Inflammatory macrophage (primary cell): Measurements from ENCODE around the gene AP2A1.
A peak's percentile ranks its signal among the peaks of the same experiment; 100 is the strongest.

Experiments
- DNase-seq, 2 donors: peaks; one replicate each; pipeline ENCODE4 v3.0.0-alpha.2; 2020 to 2022

The AP2A1 gene

GRCh38 chr19:49795615-49796014, 28.8 kb downstream of the AP2A1 start:
- no peak for DNase-seq

- DNase-seq, result no peak
Measured at GRCh38 chr19:49798574-49798973, 31.8 kb downstream of the AP2A1 start.

GRCh38 chr19:49799271-49799797, 32.5 kb downstream of the AP2A1 start:
- DNase-seq, result no peak

- no peak for DNase-seq
Measured at GRCh38 chr19:49799798-49800376, 33.1 kb downstream of the AP2A1 start.

- DNase-seq, result no peak
Measured at GRCh38 chr19:49800771-49801170, 34.0 kb downstream of the AP2A1 start.

GRCh38 chr19:49801401-49801888, 34.6 kb downstream of the AP2A1 start:
- DNase-seq, result no peak

- no peak for DNase-seq
Measured at GRCh38 chr19:49801966-49802661, 35.3 kb downstream of the AP2A1 start.

- DNase-seq, result no peak
Measured at GRCh38 chr19:49802836-49803528, 36.2 kb downstream of the AP2A1 start.

- DNase-seq, result no peak
Measured at GRCh38 chr19:49803529-49803856, 36.7 kb downstream of the AP2A1 start.

GRCh38 chr19:49805822-49806619, 39.2 kb downstream of the AP2A1 start:
- no peak for DNase-seq

- DNase-seq, result no peak
Measured at GRCh38 chr19:49806620-49806959, 39.8 kb downstream of the AP2A1 start.

- DNase-seq, result peak; percentile 33 to 41
Measured at GRCh38 chr19:49807058-49807903, 40.5 kb downstream of the AP2A1 start.

GRCh38 chr19:49807904-49808675, 41.3 kb downstream of the AP2A1 start:
- DNase-seq, result no peak

GRCh38 chr19:49808711-49809159, 41.9 kb downstream of the AP2A1 start:
- DNase-seq, result peak; percentile 71 to 75

GRCh38 chr19:49809160-49809940, 42.5 kb downstream of the AP2A1 start:
- peak; percentile 62 to 75 for DNase-seq

- DNase-seq, result no peak
Measured at GRCh38 chr19:49809941-49810389, 43.2 kb downstream of the AP2A1 start.

- no peak for DNase-seq
Measured at GRCh38 chr19:49811328-49811727, 44.5 kb downstream of the AP2A1 start.

- DNase-seq, result no peak
Measured at GRCh38 chr19:49812452-49812996, 45.7 kb downstream of the AP2A1 start.

- DNase-seq, result peak; percentile 99
Measured at GRCh38 chr19:49812997-49813861, 46.4 kb downstream of the AP2A1 start, which contains the start of gene FUZ. Gene FUZ (minus strand): TSS chr19:49813292. CDS start chr19:49813106, 186 bp downstream.
